Upper lobe of right lung (tissue), 1 donor: ENCODE data around the gene GPR132. TPM values are rescaled to one million over a fixed set of nuclear protein-coding genes. Genes with fewer than 3 reads are reported as not detected.

Experiments
- ATAC-seq: fragments of 200-7000 bp; cut with Tn5 transposase; one replicate; pipeline ENCODE4 v1.9.1; 2020; ENCODE audit warnings: mild to moderate bottlenecking, moderate library complexity
- DNase-seq: peaks from one replicate; pipeline ENCODE4 v3.0.0-alpha.2; 2020
- H3K27ac ChIP-seq: fragments of 200-600 bp; one replicate; pipeline ENCODE4 v1.8.0; 2022
- H3K27me3 ChIP-seq: fragments of 200-600 bp; one replicate; pipeline ENCODE4 v1.8.0; 2022; ENCODE audit warnings: mild to moderate bottlenecking
- H3K36me3 ChIP-seq: fragments of 200-600 bp; one replicate; pipeline ENCODE4 v1.8.0; 2022
- H3K4me1 ChIP-seq: fragments of 200-600 bp; one replicate; pipeline ENCODE4 v1.8.0; 2022
- H3K4me3 ChIP-seq: fragments of 200-600 bp; one replicate; pipeline ENCODE4 v1.8.0; 2022; ENCODE audit warnings: mild to moderate bottlenecking
- H3K9me3 ChIP-seq: fragments of 200-600 bp; one replicate; pipeline ENCODE4 v1.8.0; 2022
- CTCF ChIP-seq: fragments of 200-600 bp; IDR thresholded peaks from one replicate; pipeline ENCODE4 v1.8.0; 2022; ENCODE audit warnings: antibody characterized with exemption
- intact Hi-C: fragments of 100-400 bp; cut with DNase I; formaldehyde crosslinking; loops from one replicate; pipeline ENCODE4 v1.11.0; 2022
- total RNA-seq: library from RNA; stranded (reverse); fragmentation: NEBNext Ultra II Directional; extraction: Animal tissue kit (Norgen Biotek cat#: 25700); gene quantifications from one replicate; pipeline ENCODE4 v1.2.1, GENCODE V29; 2021
- donor health status: DM: no; HTN: yes; CAD: no; lungs with severe emphysema.

GPR132 gene
- total RNA-seq, 1 donor from 2014 or later, result 6.7 TPM

- intact Hi-C loops, result loop anchor here (10.0 kb wide), 1 partner anchor 257 kb away; no protein-coding TSS in a partner anchor
- H3K4me3 ChIP-seq, result no peak overlapping the region
- TF ChIP-seq CTCF, result no peak
- no peaks in the 10 kb centered on the region for H3K36me3 ChIP-seq
- no peak for ATAC-seq
- H3K4me1 ChIP-seq, result peaks cover 8% of the 10 kb centered on the region
- no peaks in the 10 kb centered on the region for H3K9me3 ChIP-seq
- H3K27ac ChIP-seq, result no peak overlapping the region
- no peaks in the 10 kb centered on the region for H3K27me3 ChIP-seq
- no peak for DNase-seq
These were observed 32.5 kb upstream of the GPR132 start for GRCh38 chr14:105097794-105098127.

GRCh38 chr14:105096206-105096875, 31.1 kb upstream of the GPR132 start:
- no peak for TF ChIP-seq CTCF
- ATAC-seq (no peak), DNase-seq (peak; percentile 48)
- H3K36me3 ChIP-seq, result no peaks in the 10 kb centered on the region
- peaks cover 22% of the 10 kb centered on the region for H3K4me1 ChIP-seq
- no peaks in the 10 kb centered on the region for H3K27me3 ChIP-seq
- H3K4me3 ChIP-seq, result no peak overlapping the region
- H3K27ac ChIP-seq, result no peak overlapping the region
- intact Hi-C loops, result loop anchor here (10.0 kb wide), 1 partner anchor 258 kb away; no protein-coding TSS in a partner anchor
- no peaks in the 10 kb centered on the region for H3K9me3 ChIP-seq

GRCh38 chr14:105095236-105095805, 30.1 kb upstream of the GPR132 start:
- Histone ChIP-seq H3K4me1 (peaks cover 31% of the 10 kb centered on the region), H3K9me3 (no peaks in the 10 kb centered on the region), H3K27me3 (no peaks in the 10 kb centered on the region), H3K27ac (no peak overlapping the region), H3K4me3 (no peak overlapping the region), H3K36me3 (no peaks in the 10 kb centered on the region)
- ATAC-seq, result no peak
- no peak for TF ChIP-seq CTCF
- peak; percentile 38 for DNase-seq
- intact Hi-C loops, result loop anchor here (10.0 kb wide), 1 partner anchor 259 kb away; no protein-coding TSS in a partner anchor

- DNase-seq (peak; percentile 67), ATAC-seq (peak; percentile 7)
- intact Hi-C loops, result loop anchor here (10.0 kb wide), 1 partner anchor 260 kb away; no protein-coding TSS in a partner anchor
- Histone ChIP-seq H3K9me3 (no peaks in the 10 kb centered on the region), H3K36me3 (no peaks in the 10 kb centered on the region), H3K27ac (peak overlapping the region; percentile 87), H3K27me3 (no peaks in the 10 kb centered on the region), H3K4me1 (peaks cover 34% of the 10 kb centered on the region), H3K4me3 (peak overlapping the region; percentile 72)
- no peak for TF ChIP-seq CTCF
These were observed 29.1 kb upstream of the GPR132 start for GRCh38 chr14:105094193-105094907.

- H3K9me3 ChIP-seq, result no peaks in the 10 kb centered on the region
- H3K4me1 ChIP-seq, result peaks cover 37% of the 10 kb centered on the region
- DNase-seq (peak; percentile 94), ATAC-seq (peak; percentile 71)
- H3K36me3 ChIP-seq, result no peaks in the 10 kb centered on the region
- peak overlapping the region; percentile 72 for H3K4me3 ChIP-seq
- peak; percentile 51 for TF ChIP-seq CTCF
- intact Hi-C loops, result loop anchor here (10.0 kb wide), 1 partner anchor 261 kb away; no protein-coding TSS in a partner anchor
- no peaks in the 10 kb centered on the region for H3K27me3 ChIP-seq
- H3K27ac ChIP-seq, result peak overlapping the region; percentile 87
These were observed 28.4 kb upstream of the GPR132 start for GRCh38 chr14:105093431-105094192.
